C4-2B (cell line): ENCODE measurements around the gene NIM1K.

Experiments used
- CTCF ChIP-seq: fragments of 450-650 bp; conservative IDR thresholded peaks from 2 replicates; pipeline ENCODE4 v1.5.1; 2017; ENCODE audit warnings: mild to moderate bottlenecking
- ZFX ChIP-seq: fragments of 450-650 bp; IDR thresholded peaks from 2 replicates; pipeline ENCODE4 v1.6.1; 2017

- no peak for TF ChIP-seq CTCF
- TF ChIP-seq ZFX = no peak
Measured at GRCh38 chr5:43193181-43193893, 1.3 kb downstream of the NIM1K start.
